GM21723 (cell line): ENCODE data around the gene ABCA7.

ENCODE experiments used
- ATAC-seq: cut with Tn5 transposase; IDR thresholded peaks from one replicate; pipeline ENCODE4 v1.9.1; 2021; ENCODE audit warnings: mild to moderate bottlenecking, moderate library complexity; ENCODE audit not compliant: unreplicated experiment

The ABCA7 gene

DNA sequence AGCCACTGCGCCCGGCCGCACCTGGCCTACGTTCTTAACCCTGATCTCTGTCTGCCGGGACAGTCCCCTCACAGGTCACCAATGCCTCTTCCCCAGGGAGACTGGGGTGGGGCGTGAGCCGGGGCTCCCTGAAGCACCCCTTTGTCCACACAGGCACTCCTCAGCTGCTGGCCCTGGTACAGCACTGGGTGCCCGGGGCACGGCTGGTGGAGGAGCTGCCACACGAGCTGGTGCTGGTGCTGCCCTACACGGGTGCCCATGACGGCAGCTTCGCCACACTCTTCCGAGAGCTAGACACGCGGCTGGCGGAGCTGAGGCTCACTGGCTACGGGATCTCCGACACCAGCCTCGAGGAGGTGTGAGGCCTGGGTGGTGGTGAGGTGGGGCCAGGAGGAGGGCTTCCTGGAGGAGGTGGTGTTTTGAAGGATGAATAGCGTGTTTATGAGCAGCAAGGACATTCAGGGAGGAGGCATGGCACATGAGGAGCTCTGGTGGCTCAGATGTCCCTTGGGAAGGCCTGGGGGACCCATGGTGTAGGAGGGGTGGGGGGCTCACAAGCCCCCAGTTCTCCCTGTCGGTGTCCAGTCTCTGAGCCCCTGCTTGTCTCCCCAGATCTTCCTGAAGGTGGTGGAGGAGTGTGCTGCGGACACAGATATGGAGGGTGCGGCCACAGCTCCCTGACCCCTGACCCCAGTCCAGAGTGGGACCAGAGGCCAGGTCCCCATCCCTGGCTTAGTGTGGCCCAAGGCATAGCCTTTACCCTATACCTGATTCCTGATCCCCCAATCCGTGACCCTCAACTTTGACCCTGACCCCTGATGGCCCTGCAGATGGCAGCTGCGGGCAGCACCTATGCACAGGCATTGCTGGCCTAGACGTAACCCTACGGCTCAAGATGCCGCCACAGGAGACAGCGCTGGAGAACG, 13.5 kb downstream of the ABCA7 start:
- no peak for ATAC-seq

DNA sequence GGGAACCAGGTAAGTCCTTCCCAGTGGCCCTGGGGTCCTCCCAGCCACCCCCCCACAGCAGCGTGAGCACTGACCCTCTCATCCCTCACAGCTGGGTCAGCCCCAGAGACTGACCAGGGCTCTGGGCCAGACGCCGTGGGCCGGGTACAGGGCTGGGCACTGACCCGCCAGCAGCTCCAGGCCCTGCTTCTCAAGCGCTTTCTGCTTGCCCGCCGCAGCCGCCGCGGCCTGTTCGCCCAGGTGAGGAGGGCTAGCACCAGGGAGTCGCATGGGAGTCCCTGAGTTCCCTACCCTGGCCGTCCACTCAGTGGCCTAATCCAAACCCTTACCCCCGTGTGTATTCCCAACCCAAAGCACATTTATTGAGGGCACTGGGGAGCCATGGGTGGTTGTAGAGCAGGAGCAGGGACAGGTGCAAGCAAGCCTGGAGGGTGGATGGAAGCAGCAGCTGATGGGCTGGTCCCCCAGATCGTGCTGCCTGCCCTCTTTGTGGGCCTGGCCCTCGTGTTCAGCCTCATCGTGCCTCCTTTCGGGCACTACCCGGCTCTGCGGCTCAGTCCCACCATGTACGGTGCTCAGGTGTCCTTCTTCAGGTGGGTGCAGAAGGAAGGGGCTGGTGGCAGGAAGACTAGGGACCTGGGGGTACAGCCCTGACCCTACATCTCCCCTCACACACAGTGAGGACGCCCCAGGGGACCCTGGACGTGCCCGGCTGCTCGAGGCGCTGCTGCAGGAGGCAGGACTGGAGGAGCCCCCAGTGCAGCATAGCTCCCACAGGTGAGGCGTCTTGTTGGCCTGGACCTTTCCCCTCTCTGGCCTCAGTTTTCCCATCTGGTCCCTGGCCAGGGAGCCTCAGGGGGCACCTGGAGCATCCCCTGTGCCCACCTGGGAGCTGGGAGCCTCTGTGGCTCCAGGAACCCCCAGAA, 14.5 kb downstream of the ABCA7 start:
- no peak for ATAC-seq

DNA sequence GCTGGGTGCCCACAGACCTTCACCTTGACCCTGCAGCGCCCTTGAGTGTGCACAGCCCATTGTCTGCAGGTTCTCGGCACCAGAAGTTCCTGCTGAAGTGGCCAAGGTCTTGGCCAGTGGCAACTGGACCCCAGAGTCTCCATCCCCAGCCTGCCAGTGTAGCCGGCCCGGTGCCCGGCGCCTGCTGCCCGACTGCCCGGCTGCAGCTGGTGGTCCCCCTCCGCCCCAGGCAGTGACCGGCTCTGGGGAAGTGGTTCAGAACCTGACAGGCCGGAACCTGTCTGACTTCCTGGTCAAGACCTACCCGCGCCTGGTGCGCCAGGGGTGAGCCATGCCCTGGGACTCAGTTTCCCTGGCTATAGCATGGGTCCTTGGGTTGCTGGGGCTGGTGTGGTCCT, 15.1 kb downstream of the ABCA7 start:
- no peak for ATAC-seq

DNA sequence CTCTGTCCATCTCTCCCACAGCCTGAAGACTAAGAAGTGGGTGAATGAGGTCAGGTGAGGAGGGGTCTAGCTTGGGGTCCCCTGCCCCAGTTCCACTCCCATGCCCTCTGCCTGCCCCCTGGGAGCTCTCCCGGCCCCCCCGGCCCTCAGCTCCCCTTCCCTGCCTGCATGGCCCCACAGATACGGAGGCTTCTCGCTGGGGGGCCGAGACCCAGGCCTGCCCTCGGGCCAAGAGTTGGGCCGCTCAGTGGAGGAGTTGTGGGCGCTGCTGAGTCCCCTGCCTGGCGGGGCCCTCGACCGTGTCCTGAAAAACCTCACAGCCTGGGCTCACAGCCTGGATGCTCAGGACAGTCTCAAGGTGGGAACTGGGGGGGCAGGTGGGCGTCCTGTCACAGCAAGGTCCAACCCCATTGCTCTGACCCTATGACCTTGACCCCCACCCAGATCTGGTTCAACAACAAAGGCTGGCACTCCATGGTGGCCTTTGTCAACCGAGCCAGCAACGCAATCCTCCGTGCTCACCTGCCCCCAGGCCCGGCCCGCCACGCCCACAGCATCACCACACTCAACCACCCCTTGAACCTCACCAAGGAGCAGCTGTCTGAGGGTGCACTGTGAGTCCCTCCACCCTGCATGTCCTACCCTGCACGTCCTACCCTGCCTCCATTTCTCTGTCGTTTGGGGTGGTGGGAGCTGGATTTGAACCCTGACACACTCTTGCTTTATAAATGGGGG, 16.1 kb downstream of the ABCA7 start:
- ATAC-seq, result no peak

DNA sequence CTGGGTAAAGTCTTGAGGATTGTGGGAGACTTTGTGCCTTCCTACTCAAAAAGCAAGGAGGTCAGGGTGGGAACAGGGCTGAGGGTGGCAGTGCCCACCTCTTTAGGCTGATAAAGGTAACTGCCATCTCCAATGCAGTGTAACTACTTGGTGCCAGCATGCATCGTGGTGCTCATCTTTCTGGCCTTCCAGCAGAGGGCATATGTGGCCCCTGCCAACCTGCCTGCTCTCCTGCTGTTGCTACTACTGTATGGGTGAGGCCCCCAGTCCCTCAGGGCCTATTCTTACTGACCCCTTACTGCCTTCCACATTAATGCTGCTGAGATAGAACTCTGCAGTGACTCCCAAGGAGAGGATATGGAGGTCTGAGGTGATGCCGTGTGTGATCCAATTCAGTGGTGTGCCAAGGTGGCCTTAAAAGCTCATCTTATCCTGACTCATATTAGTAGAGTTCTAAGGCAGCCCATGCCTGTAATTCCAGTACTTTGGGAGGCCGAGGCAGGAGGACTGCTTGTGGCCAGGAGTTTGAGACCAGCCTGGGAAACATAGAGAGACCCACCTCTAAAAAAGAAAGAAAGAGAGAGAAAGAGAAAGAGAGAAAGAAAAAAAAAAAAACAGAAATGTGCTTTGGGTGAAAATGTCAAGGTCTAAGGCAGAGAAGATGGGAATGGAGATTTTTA, 17.4 kb downstream of the ABCA7 start:
- no peak for ATAC-seq

DNA sequence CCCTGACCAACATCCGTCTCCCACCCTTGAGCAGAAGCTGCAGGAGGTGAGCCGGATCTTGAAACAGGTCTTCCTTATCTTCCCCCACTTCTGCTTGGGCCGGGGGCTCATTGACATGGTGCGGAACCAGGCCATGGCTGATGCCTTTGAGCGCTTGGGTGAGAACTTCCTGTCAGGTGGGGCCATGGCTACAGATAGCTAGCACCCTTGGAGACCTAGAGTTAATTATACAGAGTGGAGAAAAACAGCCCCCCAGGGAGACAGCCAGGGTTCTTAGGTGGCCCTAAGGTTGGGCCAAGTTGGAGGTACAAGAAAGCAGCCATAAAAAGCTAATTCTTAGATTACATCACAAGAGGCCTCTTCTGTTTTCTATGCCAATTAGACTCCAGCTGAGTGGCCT, 18.2 kb downstream of the ABCA7 start:
- no peak for ATAC-seq

DNA sequence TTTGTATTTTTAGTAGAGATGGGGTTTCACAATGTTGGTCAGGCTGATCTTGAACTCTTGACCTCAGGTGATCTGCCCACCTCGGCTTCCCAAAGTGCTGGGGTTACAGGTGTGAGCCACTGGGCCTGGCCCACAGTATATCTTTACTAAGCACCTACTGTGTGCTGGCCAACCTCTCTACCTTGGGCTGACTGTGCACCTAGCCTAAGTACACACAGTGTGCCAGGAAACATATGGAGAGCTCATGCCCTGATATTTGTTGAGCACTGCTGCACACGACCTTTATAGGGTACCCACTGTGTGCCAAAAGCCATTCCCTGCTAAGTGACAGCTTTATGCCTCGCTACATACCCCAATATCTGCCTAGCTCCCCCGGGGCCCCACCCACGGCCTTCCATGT, 20.8 kb downstream of the ABCA7 start:
- no peak for ATAC-seq

DNA sequence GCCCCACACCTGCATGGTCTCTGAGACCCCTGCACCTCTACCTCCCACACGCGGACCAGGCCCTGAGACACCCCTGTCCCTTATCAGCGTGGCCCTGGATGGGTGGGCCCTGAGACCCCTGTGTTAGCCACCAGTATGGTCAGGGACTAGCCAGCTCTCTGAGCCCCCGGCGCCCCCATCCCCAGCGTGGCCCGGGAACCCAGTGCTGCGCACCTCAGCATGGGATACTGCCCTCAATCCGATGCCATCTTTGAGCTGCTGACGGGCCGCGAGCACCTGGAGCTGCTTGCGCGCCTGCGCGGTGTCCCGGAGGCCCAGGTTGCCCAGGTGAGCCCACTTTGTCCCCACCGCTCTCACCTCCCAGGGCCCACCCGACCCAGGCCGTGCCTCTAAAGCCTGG, 22.1 kb downstream of the ABCA7 start:
- no peak for ATAC-seq

DNA sequence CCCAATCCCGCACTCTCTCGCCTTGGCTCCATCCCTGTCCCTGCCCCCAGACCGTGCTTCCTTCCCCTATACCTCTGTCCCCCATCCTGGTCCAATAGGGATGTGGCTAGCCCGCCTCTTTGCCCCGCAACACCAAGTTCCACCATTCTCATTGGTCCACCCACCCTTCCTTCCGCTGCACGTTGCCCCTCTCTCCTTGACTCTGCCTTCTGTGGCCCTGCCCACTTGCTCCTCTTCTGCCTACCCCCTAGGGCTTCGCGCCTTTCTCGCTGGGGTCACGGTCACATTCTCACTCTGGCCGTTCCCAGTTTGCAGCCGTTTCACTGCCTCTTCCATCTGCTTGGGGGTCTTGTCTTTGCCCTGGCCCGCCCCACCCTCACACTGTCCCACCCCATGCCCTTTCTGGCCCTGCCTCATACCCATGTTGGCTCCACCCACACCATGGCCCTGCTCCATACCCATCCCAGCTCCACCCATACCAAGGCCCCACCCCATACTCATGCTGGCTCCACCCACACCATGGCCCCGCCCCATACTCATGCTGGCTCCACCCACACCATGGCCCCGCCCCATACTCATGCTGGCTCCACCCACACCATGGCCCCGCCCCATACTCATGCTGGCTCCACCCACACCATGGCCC, 22.6 kb downstream of the ABCA7 start:
- ATAC-seq, result no peak

DNA sequence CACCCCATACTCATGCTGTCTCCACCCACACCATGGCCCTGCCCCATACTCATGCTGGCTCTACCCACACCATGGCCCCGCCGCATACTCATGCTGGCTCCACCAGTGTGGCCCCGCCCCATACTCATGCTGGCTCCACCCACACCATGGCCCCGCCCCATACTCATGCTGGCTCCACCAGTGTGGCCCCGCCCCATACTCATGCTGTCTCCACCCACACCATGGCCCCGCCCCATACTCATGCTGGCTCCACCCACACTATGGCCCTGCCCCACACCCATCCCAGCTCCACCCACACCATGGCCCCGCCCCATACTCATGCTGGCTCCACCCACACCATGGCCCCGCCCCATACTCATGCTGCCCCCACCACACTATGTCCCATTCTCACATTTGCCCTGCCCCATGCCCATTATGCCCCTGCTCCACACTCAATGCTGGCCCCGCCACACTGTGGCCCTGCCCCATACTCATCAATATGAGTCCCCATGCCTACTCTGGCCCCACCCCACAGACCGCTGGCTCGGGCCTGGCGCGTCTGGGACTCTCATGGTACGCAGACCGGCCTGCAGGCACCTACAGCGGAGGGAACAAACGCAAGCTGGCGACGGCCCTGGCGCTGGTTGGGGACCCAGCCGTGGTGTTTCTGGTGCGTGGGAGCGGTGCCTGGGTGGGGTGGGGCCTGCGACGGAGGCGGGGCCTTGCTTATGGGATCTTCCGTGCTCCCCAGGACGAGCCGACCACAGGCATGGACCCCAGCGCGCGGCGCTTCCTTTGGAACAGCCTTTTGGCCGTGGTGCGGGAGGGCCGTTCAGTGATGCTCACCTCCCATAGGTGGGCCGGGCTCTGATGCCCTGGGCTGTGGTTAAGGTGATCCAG, 23.4 kb downstream of the ABCA7 start:
- ATAC-seq, result no peak

DNA sequence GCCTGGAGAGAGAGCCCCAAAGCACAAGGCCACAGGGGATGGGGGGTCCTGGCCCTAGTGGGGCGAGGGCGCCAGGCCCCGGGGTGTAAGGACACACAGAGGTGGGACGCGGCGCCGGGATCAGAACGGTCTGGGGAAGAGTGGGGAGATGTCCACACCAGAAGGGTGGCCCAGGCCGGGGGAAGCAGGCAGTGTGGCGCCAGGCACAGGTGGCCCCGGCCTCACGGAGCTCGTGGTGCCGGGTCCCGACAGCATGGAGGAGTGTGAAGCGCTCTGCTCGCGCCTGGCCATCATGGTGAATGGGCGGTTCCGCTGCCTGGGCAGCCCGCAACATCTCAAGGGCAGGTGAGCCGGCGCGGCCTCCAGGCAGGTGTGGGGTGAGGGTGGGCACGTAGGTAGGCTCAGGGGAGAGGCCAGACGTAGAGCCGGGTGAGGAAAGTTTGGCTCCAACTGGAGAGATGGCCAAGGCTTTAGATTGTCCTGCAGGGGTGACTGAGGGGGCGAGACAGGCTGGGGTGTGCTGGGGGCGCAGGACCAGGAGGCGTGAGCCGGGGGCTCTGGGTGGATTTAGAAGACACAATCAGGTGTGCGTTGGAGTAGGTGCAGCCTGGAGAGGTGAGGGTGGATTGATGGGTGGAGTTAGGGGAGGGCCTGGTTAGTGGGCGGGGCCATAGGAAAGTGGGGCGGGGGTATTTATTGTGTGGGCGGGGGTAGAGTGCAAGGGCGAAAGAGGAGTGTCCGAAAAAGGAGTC, 24.2 kb downstream of the ABCA7 start:
- no peak for ATAC-seq

DNA sequence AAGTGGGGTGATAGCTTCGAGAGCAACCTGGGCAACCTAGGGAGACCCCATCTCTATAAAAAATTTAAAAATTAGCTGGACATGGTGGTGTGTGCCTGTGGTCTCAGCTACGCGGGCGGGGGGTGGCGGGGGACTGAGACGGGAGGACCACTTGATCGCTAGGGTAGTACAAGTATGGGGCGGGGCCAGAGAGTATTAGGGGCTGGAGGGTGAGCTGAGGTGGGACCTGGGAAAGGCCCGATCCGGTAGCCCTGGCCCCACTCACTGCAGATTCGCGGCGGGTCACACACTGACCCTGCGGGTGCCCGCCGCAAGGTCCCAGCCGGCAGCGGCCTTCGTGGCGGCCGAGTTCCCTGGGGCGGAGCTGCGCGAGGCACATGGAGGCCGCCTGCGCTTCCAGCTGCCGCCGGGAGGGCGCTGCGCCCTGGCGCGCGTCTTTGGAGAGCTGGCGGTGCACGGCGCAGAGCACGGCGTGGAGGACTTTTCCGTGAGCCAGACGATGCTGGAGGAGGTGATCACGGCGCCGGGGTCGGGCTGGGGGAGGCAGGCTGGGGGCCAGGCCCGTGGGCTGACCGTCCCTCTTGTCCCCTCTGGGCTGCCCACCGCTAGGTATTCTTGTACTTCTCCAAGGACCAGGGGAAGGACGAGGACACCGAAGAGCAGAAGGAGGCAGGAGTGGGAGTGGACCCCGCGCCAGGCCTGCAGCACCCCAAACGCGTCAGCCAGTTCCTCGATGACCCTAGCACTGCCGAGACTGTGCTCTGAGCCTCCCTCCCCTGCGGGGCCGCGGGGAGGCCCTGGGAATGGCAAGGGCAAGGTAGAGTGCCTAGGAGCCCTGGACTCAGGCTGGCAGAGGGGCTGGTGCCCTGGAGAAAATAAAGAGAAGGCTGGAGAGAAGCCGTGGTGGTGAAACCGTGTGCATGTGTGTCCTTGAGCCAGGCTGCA, 25.0 kb downstream of the ABCA7 start:
- no peak for ATAC-seq

DNA sequence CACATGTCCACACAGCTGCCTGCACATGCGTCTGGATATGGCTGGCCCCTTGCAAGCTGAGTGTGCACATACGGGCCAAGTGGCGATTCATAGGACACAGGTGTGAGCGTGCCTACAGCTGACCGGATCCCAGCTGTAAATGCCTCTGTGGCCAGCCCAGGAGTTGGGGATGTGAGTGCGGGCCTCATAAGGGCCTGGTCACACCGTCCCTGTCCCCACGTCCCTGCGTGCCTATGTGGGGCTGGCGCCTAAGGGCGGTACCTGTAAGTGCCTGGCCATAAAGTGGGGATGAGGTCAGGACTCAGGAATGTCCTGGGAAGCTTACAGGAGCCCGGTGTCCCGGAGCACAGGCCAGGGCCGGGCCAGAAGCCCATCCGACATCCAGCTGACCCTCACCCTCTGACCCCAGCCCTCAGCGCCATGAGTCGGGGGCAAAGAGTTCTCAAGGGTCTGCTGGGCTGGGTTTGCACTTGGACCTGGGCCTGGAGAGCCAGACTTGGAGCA, 25.8 kb downstream of the ABCA7 start:
- ATAC-seq, result no peak

DNA sequence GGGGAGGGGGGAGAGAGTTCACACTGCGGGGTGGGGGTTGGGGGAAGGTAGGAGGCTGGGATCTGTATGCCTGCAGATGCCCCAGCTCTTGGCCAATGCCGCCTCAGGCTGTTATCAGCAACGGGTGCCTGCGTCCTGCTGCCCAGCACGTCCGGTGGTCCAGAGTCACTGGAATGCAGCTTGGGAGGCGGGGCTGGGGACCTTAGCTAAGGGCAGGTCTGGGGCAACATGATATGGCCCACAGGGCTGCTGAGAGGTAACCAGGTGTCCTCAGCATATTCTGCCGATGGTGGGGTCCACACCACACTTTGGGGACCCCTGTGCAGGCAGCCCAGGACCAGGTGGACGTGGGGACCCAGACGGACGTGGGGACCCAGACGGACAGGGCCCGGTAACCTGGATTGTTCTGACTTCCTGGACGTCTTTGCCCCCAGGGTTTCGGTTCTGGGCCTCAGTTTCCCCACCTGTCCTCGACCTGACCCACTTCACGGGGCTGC, 26.4 kb downstream of the ABCA7 start:
- no peak for ATAC-seq

DNA sequence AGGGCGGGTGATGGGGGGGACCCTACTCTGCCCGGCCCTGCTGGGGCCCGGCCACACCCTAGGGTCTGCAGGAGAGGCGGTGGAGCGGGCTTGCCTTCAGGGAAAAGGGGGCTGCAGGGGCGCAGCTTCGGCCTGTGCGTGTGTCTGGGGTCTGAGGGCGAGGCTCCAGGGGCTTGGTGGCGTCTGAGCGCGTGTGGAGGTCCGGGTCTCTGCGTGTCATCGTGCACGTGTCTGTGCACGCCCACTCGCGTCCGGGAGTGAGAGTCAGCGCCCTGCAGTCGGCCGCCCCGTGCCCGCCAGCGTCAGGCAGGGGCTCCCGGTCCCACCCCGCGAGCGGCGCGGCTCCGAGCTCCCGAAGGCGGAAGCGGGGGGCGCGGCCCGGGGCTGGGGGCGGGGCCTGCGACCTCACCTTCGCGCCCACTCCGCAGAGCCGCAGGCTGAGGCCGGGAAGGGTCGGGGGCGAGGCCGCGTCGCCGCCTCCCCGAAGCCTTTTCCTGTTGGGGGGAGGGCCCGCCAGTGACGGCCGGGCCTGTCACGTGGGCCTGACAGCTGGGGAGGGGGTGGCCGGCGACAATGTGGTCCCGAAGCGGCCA, 26.9 kb downstream of the ABCA7 start, which contains the start of gene ARHGAP45:
ARHGAP45 (plus strand) TSS at position 420 of the 593 bp plus-strand sequence. CDS start 239 bp downstream, outside the sequence.
- no peak for ATAC-seq

DNA sequence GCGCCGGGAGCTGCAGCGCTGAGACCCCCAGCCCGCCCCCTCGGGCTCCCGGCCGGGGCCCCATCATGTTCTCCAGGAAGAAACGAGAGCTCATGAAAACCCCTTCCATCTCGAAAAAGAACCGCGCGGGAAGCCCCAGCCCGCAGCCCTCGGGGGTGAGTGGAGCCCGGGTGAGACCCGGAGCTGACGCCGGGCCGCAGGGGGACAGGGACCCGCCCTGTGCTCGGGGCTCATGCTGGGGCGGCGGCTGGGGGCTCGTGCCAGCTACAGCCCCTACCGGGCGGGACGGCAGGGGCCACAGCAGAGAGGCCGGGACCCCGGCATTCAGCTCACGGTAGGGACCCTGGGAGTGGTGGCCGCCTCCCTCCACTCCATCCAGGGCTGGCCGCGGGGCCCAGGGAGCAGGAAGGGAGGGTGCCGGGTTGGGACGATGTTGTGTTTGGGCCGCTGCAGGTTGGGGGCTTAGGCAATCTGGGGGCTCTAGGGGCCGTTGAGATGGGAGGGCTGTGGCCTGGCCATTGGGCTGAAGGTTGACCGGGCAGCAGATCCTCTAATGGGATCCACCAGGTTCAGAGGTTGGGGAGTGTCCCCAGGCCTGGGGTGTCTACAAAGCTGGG, 27.5 kb downstream of the ABCA7 start:
- no peak for ATAC-seq
